Uterus (tissue), 2 donors: ENCODE data around the gene MDFIC.

Experiments
- POLR2A ChIP-seq, 2 donors: fragments of 450-650 bp; IDR thresholded peaks; one replicate each; pipeline ENCODE4 v1.6.1; 2016; ENCODE audit warnings: antibody characterized with exemption in 2 of 2, mild to moderate bottlenecking in 1 of 2, moderate library complexity in 1 of 2
- TF ChIP-seq, protein P1 (sequence below), 4 experiments: fragments of 200-600 bp in 2 of 4; fragments of 450-650 bp in 2 of 4; sonication (generic) in 2 of 4; IDR thresholded peaks; one replicate each; pipeline ENCODE4 v1.5.1; 2016 to 2019; ENCODE audit warnings: antibody characterized with exemption in 4 of 4, mild to moderate bottlenecking in 2 of 4, moderate library complexity in 1 of 4

GRCh38 chr7:114959931-114960330 is 38.0 kb downstream of the MDFIC start:
- TF ChIP-seq POLR2A (IDR thresholded peaks at IDR 0.05): no peak
- TF ChIP-seq, protein P1, sequence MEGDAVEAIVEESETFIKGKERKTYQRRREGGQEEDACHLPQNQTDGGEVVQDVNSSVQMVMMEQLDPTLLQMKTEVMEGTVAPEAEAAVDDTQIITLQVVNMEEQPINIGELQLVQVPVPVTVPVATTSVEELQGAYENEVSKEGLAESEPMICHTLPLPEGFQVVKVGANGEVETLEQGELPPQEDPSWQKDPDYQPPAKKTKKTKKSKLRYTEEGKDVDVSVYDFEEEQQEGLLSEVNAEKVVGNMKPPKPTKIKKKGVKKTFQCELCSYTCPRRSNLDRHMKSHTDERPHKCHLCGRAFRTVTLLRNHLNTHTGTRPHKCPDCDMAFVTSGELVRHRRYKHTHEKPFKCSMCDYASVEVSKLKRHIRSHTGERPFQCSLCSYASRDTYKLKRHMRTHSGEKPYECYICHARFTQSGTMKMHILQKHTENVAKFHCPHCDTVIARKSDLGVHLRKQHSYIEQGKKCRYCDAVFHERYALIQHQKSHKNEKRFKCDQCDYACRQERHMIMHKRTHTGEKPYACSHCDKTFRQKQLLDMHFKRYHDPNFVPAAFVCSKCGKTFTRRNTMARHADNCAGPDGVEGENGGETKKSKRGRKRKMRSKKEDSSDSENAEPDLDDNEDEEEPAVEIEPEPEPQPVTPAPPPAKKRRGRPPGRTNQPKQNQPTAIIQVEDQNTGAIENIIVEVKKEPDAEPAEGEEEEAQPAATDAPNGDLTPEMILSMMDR (IDR thresholded peaks at IDR 0.05): no peak
